ENCODE measurements around the gene FAM3A. TPM values are rescaled to one million over a fixed set of nuclear protein-coding genes. Genes with fewer than 3 reads are reported as not detected.

FAM3A gene
- total RNA-seq, 6 experiments from 2014 or later, result 56.9 to 67.8 (median 59.4) TPM

DNA sequence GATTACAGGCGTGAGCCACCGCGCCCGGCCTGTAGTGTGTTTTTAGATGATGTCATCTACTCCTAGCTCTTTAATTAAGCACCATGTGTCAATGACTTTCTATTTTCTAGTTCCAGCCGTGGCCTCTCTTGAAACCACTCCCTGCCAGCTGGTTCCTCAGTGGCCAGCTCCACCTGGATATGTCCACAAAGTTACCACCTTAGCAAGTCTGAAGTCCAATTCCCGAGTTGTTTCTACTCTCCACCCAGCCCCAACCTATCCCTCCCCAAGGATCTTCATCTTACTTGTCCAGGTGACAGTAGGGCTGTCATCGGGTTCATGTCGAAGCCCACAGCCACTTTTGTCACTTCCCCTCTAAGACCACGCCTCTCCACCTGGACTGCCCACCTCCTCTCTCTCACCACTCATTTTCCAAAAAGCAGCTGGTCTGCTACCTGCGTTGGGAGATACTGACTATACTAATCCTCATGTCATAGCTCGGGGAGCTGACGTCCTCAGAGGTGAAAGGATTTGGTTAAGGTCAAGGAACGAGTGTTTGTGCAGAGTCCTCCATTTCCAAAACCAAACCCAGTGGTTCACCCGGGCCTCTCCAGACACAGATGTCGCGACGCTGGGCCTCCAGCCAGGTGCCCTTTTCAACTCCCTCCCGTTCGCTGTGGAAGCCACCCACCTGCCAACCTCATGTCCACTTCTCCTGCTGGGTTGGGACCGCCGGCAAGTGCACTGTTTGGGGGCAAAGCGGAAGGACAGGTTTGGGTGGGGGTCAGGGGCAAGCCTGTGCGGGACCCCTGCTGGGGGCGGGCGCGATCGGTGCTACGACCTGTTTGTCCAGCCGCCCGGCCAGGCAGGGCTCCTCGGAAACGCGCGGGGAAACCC is 704 bp downstream of the FAM3A start:
- DNase-seq, result no peak
- TF ChIP-seq, protein P1, sequence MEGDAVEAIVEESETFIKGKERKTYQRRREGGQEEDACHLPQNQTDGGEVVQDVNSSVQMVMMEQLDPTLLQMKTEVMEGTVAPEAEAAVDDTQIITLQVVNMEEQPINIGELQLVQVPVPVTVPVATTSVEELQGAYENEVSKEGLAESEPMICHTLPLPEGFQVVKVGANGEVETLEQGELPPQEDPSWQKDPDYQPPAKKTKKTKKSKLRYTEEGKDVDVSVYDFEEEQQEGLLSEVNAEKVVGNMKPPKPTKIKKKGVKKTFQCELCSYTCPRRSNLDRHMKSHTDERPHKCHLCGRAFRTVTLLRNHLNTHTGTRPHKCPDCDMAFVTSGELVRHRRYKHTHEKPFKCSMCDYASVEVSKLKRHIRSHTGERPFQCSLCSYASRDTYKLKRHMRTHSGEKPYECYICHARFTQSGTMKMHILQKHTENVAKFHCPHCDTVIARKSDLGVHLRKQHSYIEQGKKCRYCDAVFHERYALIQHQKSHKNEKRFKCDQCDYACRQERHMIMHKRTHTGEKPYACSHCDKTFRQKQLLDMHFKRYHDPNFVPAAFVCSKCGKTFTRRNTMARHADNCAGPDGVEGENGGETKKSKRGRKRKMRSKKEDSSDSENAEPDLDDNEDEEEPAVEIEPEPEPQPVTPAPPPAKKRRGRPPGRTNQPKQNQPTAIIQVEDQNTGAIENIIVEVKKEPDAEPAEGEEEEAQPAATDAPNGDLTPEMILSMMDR (IDR thresholded peaks at IDR 0.05), result no peak
- Mint-ChIP-seq H3K27me3 (ENCODE audit: insufficient read depth) (no peaks in the 10 kb centered on the region), H3K36me3 (ENCODE audit: low read depth) (peaks cover 17% of the 10 kb centered on the region), H3K27ac (peak overlapping the region; percentile 50), H3K4me1 (ENCODE audit: low read depth) (peaks cover 18% of the 10 kb centered on the region), H3K9me3 (no peaks in the 10 kb centered on the region), H3K4me3 (peak overlapping the region; percentile 90)

DNA sequence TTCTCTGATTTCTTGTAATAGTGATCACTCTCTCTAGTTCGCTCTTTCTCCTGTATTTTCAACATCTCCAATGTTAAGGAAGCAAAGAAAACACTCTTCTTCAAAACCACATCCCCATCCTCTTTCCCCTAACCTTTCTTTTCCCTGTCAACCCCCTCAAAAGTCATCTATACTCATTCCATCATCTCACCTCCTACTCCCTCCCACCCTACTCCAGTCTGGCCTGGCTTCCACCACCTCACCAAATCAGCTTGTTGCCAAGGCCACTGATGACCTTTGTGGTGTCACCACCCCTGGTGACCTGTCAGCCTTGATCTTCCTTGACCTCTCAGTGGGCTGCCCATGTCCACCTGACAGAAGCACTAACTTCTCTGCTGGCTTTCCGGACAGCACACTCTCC is 2.3 kb downstream of the FAM3A start:
- no peaks in the 10 kb centered on the region for H3K9me3 Mint-ChIP-seq
- H3K36me3 Mint-ChIP-seq (ENCODE audit: low read depth), result peaks cover 25% of the 10 kb centered on the region
- H3K27me3 Mint-ChIP-seq (ENCODE audit: insufficient read depth), result no peaks in the 10 kb centered on the region
- H3K4me1 Mint-ChIP-seq (ENCODE audit: low read depth), result peaks cover 18% of the 10 kb centered on the region
- H3K27ac Mint-ChIP-seq, result no peak overlapping the region
- H3K4me3 Mint-ChIP-seq, result peak overlapping the region; percentile 11; the same call in 1 of the 2 replicates
- DNase-seq, result no peak
- TF ChIP-seq, protein P1 (IDR thresholded peaks at IDR 0.05), result no peak

DNA sequence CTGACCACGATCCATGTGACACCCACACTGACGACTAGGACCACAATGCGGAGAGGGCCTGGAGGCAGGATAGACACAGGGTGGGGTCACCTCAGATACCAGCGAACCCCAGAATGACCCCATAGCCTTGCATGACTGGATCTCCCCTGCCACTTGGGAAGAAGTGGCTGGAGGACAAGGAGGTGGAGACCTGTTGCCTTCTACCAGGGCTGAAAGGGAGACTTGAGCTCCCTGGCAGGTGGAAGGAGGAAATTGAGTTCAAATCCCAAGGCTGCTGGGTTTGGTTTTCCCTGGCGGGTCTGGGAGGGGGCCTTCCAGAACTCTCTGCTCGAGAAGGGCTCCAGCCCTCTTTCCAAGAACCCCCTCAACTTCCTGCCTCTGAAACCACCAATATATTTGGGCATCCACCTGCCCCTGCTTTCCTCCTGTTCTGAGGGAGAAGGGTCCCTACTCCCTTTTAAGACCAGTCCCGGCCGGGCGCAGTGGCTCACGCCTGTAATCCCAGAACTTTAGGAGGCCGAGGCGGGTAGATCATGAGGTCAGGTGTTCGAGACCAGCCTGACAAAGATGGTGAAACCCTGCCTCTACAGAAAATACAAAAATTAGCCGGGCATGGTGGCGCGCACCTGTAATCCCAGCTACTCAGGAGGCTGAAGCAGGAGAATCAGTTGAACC is 3.0 kb downstream of the FAM3A start:
- no peak for DNase-seq
- no peaks in the 10 kb centered on the region for H3K9me3 Mint-ChIP-seq
- TF ChIP-seq, protein P1 (IDR thresholded peaks at IDR 0.05), result no peak
- H3K4me1 Mint-ChIP-seq (ENCODE audit: low read depth), result peaks cover 18% of the 10 kb centered on the region
- no peaks in the 10 kb centered on the region for H3K27me3 Mint-ChIP-seq (ENCODE audit: insufficient read depth)
- peaks cover 25% of the 10 kb centered on the region for H3K36me3 Mint-ChIP-seq (ENCODE audit: low read depth)
- H3K27ac Mint-ChIP-seq, result no peak overlapping the region
- no peak overlapping the region for H3K4me3 Mint-ChIP-seq

DNA sequence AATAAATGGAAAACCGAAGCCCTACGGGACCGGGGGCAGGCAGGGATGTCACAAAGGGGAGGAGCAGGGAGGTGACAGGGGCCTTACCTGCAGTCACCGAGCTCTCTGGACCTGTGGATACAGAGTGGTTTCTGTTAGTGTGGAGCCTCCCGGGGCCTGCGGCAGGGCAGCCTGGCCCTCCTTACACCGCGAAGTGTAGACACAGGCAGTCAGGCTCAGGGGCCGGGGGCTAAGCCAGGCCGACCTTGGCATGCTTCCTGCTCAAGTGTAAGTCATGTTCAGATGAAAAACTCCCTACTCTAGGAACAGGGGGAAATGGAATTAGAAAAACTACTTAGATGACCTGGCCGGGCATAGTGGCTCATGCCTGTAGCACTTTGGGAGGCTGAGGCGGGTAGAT is 4.3 kb downstream of the FAM3A start:
- Mint-ChIP-seq H3K36me3 (ENCODE audit: low read depth) (peaks cover 25% of the 10 kb centered on the region), H3K4me3 (no peak overlapping the region), H3K27me3 (ENCODE audit: insufficient read depth) (peaks cover 1% of the 10 kb centered on the region; the same call in 1 of the 2 replicates), H3K9me3 (no peaks in the 10 kb centered on the region), H3K27ac (no peak overlapping the region), H3K4me1 (ENCODE audit: low read depth) (peaks cover 18% of the 10 kb centered on the region)
- no peak for DNase-seq
- TF ChIP-seq, protein P1 (IDR thresholded peaks at IDR 0.05), result no peak

DNA sequence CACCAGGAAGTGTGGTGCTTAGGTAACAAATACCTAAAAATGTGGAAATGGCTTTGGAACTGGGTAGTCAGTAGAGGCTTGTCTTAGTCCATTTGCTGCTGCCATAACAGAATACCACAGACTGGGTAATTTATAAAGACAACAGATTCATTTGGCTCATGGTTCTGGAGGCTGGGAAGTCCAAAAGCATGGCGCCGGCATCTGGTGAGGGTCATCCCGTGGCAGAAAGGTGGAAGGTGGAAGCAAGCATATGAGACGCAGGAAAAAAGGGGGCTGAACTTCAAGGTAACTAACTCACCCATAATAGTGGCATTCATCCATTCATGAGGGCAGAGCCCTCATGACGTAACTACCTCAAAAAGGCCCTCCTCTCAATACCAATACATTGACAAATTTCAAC is 6.6 kb downstream of the FAM3A start:
- Mint-ChIP-seq H3K36me3 (ENCODE audit: low read depth) (peaks cover 24% of the 10 kb centered on the region), H3K4me3 (no peak overlapping the region), H3K27ac (no peak overlapping the region), H3K27me3 (ENCODE audit: insufficient read depth) (peaks cover 2% of the 10 kb centered on the region; the same call in 1 of the 2 replicates), H3K4me1 (ENCODE audit: low read depth) (peaks cover 17% of the 10 kb centered on the region), H3K9me3 (no peaks in the 10 kb centered on the region)
- TF ChIP-seq, protein P1 (IDR thresholded peaks at IDR 0.05), result no peak
- DNase-seq, result no peak

Data from HFFc6 (cell line).